ENCODE measurements around the gene A1BG.

A1BG gene

GRCh38 chr19:58355908-58356765 lies 2.8 kb upstream of the A1BG start:
- no peak for TF ChIP-seq CTCF (IDR thresholded peaks at IDR 0.05; ENCODE audit: insufficient read depth, low read depth, low read length, missing control alignments)
- no peak for DNase-seq (ENCODE audit: low read depth)
- no peak overlapping the region for H3K4me3 ChIP-seq (ENCODE audit: low read depth, low read length)

- TF ChIP-seq CTCF (IDR thresholded peaks at IDR 0.05; ENCODE audit: insufficient read depth, low read depth, low read length, missing control alignments), result no peak
- no peak for DNase-seq (ENCODE audit: low read depth)
- no peak overlapping the region for H3K4me3 ChIP-seq (ENCODE audit: low read depth, low read length)
Measured at GRCh38 chr19:58355215-58355796, 2.0 kb upstream of the A1BG start.

DNA sequence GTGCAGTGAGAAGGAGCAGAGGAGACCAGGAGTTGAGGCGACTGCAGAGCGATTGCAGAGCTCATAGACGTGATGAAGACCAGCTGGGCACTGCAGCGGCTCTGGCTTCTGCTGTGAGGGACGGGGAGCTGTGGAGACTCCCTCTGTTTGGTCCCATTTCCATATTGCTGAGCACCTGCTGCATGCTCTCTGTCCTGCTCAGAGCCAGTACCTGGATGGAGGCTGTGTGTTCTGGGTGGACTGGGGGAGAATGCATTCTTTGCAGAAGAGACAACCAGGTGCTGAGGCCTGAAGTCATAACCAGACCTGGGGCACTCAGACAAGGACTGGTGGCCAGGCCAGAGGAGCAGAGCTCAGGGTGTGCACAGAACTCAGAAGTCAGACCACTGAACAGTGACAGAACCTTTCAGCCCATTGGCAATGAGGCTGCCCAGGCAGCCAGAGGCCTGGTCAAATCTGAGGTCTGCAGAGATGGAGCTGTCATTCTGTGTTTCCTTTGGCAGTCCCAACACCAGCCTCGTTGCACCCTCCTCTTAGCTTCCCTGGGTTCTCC lies 1.3 kb upstream of the A1BG start:
- no peak for DNase-seq (ENCODE audit: low read depth)
- no peak for TF ChIP-seq CTCF (IDR thresholded peaks at IDR 0.05; ENCODE audit: insufficient read depth, low read depth, low read length, missing control alignments)
- no peak overlapping the region for H3K4me3 ChIP-seq (ENCODE audit: low read depth, low read length)

DNA sequence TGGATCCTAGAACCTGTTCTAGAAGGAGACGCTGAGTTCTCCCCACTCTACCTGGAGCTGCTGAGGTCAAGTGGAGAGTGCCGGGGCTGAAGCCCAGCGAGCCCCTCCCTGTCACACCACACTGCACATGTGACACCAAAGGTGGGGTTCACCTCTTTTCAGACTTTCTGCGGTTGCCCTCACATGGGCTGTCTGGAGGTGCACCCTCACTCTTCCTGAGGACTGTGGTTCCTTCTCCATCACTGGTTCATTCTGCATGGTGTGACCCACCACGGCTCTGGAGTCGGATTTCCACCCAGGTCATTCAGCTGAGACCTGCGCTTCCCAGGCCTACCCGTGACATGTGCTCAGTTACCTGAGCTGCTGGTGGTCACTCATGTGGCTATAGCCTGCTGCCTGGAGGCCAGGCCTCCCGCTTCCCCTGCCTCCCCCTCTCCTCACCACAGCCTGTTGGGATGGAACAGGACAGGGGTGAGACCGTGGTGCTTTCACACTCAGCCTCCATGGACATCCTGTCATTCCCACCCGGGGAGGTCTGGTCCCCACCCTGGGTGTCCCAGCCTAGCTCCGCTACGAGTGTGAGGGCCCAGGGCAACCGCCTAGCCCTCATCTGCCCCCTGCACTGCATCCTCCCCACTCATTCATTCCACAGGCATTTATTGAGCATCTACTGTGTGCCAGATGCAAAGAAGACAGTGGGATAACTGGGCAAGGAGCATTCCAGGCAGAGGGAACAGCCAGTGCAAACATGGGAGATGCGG lies 605 bp upstream of the A1BG start:
- DNase-seq (ENCODE audit: low read depth), result no peak
- H3K4me3 ChIP-seq (ENCODE audit: low read depth, low read length), result no peak overlapping the region
- TF ChIP-seq CTCF (IDR thresholded peaks at IDR 0.05; ENCODE audit: insufficient read depth, low read depth, low read length, missing control alignments), result no peak

DNA sequence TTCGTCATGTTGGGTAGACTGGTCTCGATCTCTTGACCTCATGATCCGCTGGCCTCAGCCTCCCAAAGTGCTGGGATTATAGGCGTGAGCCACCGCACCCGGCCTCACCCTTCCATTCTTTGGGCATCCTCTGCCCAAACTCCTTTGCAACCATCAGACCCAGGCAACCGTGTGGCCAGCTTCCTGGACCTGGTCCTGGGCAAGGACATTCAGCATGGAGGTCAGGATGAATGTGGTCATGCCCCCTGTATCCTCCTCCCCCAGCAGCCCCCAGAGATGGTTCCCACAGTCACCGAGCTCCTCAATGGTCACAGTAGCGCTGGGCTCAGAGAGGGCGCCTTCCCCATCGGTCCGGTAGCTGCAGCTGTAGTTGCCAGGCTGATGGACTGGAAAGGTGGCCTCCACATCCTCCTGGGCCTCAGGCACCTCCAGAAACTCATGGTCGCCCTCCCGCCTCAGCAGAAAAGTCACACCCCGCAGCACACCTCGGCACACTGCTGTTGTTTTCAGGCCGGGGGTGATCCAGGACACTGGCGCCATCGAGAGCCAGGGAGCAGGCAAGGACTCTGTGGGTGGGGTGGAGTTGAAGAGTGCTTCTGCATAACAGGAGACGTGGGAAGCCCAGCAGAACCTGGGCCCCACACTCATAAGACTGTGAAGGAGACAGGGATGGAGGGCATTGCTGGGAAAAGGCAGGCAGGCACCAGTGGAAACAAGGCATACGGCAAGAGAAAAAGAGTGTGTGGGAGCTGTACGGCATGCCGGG lies 1.1 kb downstream of the A1BG start:
- no peak for DNase-seq (ENCODE audit: low read depth)
- TF ChIP-seq CTCF (IDR thresholded peaks at IDR 0.05; ENCODE audit: insufficient read depth, low read depth, low read length, missing control alignments), result no peak
- H3K4me3 ChIP-seq (ENCODE audit: low read depth, low read length), result no peak overlapping the region

DNA sequence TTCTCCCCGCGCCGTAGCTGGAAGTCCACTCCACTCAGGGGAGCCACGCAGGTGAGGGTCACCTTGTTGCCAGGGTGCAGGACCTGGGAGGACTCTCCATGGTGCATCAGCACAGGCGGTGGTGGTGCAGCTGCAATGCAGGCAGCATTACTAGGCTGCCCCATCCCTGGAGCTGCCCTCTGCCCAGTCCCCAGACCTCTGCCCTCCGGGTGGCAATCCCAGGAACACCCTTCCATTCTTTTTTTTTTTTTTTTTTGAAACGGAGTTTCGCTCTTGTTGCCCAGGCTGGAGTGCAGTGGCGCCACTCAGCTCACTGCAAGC lies 1.8 kb downstream of the A1BG start:
- no peak overlapping the region for H3K4me3 ChIP-seq (ENCODE audit: low read depth, low read length)
- DNase-seq (ENCODE audit: low read depth), result no peak
- TF ChIP-seq CTCF (IDR thresholded peaks at IDR 0.05; ENCODE audit: insufficient read depth, low read depth, low read length, missing control alignments), result no peak
